ENCODE results near the gene MIDN.

The MIDN gene

DNA sequence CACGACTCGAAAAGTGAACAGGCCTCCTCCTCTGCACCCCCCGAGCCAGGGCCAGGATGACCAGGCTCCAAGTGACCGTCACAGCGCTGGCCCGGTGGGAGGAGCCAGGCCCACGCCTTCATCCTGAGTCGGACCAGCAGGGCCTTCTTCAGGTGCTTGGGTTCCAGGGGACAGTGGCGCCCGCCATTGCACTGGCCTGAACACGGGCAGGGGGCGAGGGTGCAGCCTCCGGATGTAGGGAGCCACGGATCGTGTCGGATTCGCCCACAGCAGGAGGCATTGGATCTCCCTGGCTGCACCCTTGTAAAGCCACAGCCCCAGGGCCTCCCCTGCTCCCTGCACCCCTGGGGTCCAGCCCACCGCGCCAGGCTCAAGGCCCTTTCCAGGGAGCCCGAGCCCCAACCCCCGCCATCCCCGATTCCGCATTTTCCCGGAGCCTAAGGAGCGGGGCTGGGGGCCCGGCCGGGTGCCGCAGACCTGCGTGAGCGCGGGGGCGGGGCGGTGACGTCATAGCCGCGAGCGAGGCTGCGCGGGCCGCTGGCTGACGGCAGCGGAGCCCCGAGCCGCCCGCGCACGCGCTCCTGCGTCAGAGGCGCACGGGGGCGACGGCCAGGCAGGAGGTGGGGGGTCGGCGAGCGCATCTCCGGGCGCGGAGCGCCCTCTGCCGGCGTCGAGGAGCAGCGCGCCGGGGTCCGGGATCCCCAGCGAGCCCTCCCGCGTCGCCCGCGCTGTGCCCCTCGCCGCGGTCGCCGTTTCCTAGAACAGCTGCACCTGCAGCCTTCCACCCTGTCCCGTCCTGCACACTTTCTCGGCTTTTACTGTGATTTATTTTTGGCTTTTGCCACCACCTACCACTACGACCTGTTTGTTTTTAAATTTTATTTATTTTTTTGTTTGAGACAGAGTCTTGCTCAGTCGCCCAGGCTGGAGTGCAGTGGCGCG, 8.3 kb upstream of the MIDN start (continued):
- TF ChIP-seq ZNF830 (tag by site-specific recombination; IDR thresholded peaks at IDR 0.05; ENCODE audit: low read depth) (no peak), ZNF37A (tag by site-specific recombination; IDR thresholded peaks at IDR 0.05) (peak; percentile 42; the same call in 1 of the 2 replicates), KLF10 (tag by site-specific recombination; IDR thresholded peaks at IDR 0.05) (peak; percentile 96), TRIM28 (IDR thresholded peaks at IDR 0.05; ENCODE audit: borderline replicate concordance, low read length) (no peak), ZNF394 (tag by site-specific recombination; IDR thresholded peaks at IDR 0.05; ENCODE audit: borderline replicate concordance) (no peak), IKZF3 (tag by site-specific recombination; IDR thresholded peaks at IDR 0.05) (peak; percentile 91; the same call in 1 of the 2 replicates), ZNF426 (tag by site-specific recombination; IDR thresholded peaks at IDR 0.05) (no peak), ZNF692 (tag by site-specific recombination; IDR thresholded peaks at IDR 0.05) (no peak), ZBTB20 (tag by site-specific recombination; IDR thresholded peaks at IDR 0.05) (peak; percentile 43; the same call in 1 of the 2 replicates), SALL2 (tag by site-specific recombination; IDR thresholded peaks at IDR 0.05; ENCODE audit: borderline replicate concordance) (no peak), HOXD13 (CRISPR knock-in tag; IDR thresholded peaks at IDR 0.05; ENCODE audit: borderline replicate concordance) (no peak), KLF8 (tag by site-specific recombination; IDR thresholded peaks at IDR 0.05) (peak; percentile 25; the same call in 1 of the 2 replicates), ZSCAN30 (tag by site-specific recombination; IDR thresholded peaks at IDR 0.05) (peak; percentile 84), SP2 (tag by site-specific recombination; IDR thresholded peaks at IDR 0.05) (no peak), ZNF341 (tag by site-specific recombination; IDR thresholded peaks at IDR 0.05; ENCODE audit: low read depth) (peak; percentile 93), ZSCAN23 (tag by site-specific recombination; IDR thresholded peaks at IDR 0.05) (0 out of 2 replicates have a peak, but pooled peaks have one; percentile 13), ZBTB17 (tag by site-specific recombination; IDR thresholded peaks at IDR 0.05) (no peak; the same call in 1 of the 2 replicates), ZIC2 (tag by site-specific recombination; IDR thresholded peaks at IDR 0.05) (peak; percentile 75), WT1 (tag by site-specific recombination; IDR thresholded peaks at IDR 0.05) (no peak; the same call in 1 of the 2 replicates), ZNF580 (tag by site-specific recombination; IDR thresholded peaks at IDR 0.05) (no peak), ZNF292 (tag by site-specific recombination; IDR thresholded peaks at IDR 0.05; ENCODE audit: borderline replicate concordance, low read depth) (no peak), PRDM10 (tag by site-specific recombination; IDR thresholded peaks at IDR 0.05) (0 out of 2 replicates have a peak, but pooled peaks have one; percentile 22), CTCF (tag by site-specific recombination; IDR thresholded peaks at IDR 0.05) (0 out of 2 replicates have a peak, but pooled peaks have one; percentile 12), GLIS2 (tag by site-specific recombination; IDR thresholded peaks at IDR 0.05) (peak; percentile 88), ZXDB (tag by site-specific recombination; IDR thresholded peaks at IDR 0.05) (peak; percentile 51; the same call in 1 of the 2 replicates)
- TF ChIP-seq, protein P1, sequence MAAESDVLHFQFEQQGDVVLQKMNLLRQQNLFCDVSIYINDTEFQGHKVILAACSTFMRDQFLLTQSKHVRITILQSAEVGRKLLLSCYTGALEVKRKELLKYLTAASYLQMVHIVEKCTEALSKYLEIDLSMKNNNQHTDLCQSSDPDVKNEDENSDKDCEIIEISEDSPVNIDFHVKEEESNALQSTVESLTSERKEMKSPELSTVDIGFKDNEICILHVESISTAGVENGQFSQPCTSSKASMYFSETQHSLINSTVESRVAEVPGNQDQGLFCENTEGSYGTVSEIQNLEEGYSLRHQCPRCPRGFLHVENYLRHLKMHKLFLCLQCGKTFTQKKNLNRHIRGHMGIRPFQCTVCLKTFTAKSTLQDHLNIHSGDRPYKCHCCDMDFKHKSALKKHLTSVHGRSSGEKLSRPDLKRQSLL (tag by site-specific recombination; IDR thresholded peaks at IDR 0.05) = no peak
- TF ChIP-seq, protein P2, sequence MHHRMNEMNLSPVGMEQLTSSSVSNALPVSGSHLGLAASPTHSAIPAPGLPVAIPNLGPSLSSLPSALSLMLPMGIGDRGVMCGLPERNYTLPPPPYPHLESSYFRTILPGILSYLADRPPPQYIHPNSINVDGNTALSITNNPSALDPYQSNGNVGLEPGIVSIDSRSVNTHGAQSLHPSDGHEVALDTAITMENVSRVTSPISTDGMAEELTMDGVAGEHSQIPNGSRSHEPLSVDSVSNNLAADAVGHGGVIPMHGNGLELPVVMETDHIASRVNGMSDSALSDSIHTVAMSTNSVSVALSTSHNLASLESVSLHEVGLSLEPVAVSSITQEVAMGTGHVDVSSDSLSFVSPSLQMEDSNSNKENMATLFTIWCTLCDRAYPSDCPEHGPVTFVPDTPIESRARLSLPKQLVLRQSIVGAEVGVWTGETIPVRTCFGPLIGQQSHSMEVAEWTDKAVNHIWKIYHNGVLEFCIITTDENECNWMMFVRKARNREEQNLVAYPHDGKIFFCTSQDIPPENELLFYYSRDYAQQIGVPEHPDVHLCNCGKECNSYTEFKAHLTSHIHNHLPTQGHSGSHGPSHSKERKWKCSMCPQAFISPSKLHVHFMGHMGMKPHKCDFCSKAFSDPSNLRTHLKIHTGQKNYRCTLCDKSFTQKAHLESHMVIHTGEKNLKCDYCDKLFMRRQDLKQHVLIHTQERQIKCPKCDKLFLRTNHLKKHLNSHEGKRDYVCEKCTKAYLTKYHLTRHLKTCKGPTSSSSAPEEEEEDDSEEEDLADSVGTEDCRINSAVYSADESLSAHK (tag by site-specific recombination; IDR thresholded peaks at IDR 0.05) = no peak
